Measurements from ENCODE around the gene CAPRIN1. TPM values are rescaled to one million over a fixed set of nuclear protein-coding genes. Genes with fewer than 3 reads are reported as not detected.
"Not testable (repeated sequence)": the region's sequence is repeated elsewhere in the genome, so short reads cannot be mapped to it uniquely, and the experiment has no call there.

The CAPRIN1 gene
- total and polyA plus RNA-seq, 4 donors: 65.6 to 285 (median 119) TPM

- no peak overlapping the region for H3K4me3 ChIP-seq
- no peaks in the 10 kb centered on the region for H3K27me3 ChIP-seq (ENCODE audit: control insufficient read depth in 3 of 3, insufficient read depth in 3 of 3, low read length in 2 of 3)
- H3K9ac ChIP-seq (ENCODE audit: insufficient read depth in 1 of 2, low read length in 2 of 2): no peak overlapping the region
- H3K9me3 ChIP-seq (ENCODE audit: control insufficient read depth in 4 of 4, insufficient read depth in 3 of 4, low read length in 3 of 4): no peaks in the 10 kb centered on the region
- TF ChIP-seq, protein P1, sequence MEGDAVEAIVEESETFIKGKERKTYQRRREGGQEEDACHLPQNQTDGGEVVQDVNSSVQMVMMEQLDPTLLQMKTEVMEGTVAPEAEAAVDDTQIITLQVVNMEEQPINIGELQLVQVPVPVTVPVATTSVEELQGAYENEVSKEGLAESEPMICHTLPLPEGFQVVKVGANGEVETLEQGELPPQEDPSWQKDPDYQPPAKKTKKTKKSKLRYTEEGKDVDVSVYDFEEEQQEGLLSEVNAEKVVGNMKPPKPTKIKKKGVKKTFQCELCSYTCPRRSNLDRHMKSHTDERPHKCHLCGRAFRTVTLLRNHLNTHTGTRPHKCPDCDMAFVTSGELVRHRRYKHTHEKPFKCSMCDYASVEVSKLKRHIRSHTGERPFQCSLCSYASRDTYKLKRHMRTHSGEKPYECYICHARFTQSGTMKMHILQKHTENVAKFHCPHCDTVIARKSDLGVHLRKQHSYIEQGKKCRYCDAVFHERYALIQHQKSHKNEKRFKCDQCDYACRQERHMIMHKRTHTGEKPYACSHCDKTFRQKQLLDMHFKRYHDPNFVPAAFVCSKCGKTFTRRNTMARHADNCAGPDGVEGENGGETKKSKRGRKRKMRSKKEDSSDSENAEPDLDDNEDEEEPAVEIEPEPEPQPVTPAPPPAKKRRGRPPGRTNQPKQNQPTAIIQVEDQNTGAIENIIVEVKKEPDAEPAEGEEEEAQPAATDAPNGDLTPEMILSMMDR (IDR thresholded peaks at IDR 0.05; ENCODE audit: control extremely low read depth, extremely low read depth): no peak
- H3K4me1 ChIP-seq (ENCODE audit: control insufficient read depth in 5 of 5, insufficient read depth in 5 of 5, low read length in 5 of 5): no peaks in the 10 kb centered on the region
- ATAC-seq (ENCODE audit: insufficient read depth, low FRiP score) (no peak), DNase-seq (no peak)
- 82 to 89% methylated on average over 2 of the region's 2 CpGs for WGBS, 2 donors
- no peak overlapping the region for H3K27ac ChIP-seq (ENCODE audit: low read depth in 1 of 2, low read length in 1 of 2)
- H3K36me3 ChIP-seq (ENCODE audit: control insufficient read depth in 4 of 4, insufficient read depth in 4 of 4, low read length in 4 of 4): peaks cover 33 to 64% (median 46%) of the 10 kb centered on the region in 4 donors
Observed at GRCh38 chr11:34084637-34085036, 33.1 kb downstream of the CAPRIN1 start.

DNA sequence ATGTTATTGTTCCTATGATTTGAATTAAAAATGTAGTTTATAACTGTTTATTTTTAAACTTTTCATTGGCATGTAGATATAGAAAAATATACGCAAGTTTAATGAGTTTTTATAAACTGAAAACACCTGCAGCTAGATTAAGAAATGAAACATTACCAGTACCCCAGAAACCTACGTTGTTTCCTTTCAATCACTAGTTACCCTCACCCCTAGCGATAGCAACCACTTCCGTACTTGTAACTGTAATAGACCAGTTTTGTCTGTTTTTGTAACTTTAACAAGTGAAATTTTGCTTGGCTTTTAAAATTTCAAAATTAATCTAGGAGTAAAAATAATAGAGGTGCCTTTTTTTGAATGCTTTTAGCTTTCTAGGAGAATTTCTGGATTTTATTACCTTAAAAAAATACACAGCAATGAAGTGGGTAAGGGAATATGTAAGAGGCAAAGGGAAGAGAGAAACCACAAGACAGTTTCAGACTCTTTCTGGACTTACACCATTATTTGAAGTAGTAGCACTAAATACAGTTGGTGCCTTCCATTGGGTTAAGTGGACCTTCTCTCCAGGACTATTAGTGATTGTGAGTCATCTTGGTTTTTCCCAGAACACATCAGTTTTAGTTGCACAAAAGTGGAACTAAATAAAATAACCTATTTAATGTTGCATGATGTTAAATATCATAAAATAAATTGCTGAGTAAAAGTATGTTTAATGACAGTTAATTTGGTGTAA lies 35.2 kb downstream of the CAPRIN1 start:
- H3K27ac ChIP-seq (ENCODE audit: low read depth in 1 of 2, low read length in 1 of 2): no peak overlapping the region

GRCh38 chr11:34091825-34092224 lies 40.3 kb downstream of the CAPRIN1 start:
- TF ChIP-seq, protein P1 (IDR thresholded peaks at IDR 0.05; ENCODE audit: control extremely low read depth, extremely low read depth): no peak
- Histone ChIP-seq H3K4me1 (ENCODE audit: control insufficient read depth in 5 of 5, insufficient read depth in 5 of 5, low read length in 5 of 5) (peaks cover 0 to 2% (median 0%) of the 10 kb centered on the region in 5 donors), H3K9ac (ENCODE audit: insufficient read depth in 1 of 2, low read length in 2 of 2) (no peak overlapping the region), H3K9me3 (ENCODE audit: control insufficient read depth in 4 of 4, insufficient read depth in 3 of 4, low read length in 3 of 4) (no peaks in the 10 kb centered on the region), H3K27me3 (ENCODE audit: control insufficient read depth in 3 of 3, insufficient read depth in 3 of 3, low read length in 2 of 3) (no peaks in the 10 kb centered on the region), H3K36me3 (ENCODE audit: control insufficient read depth in 4 of 4, insufficient read depth in 4 of 4, low read length in 4 of 4) (peaks cover 33 to 73% (median 54%) of the 10 kb centered on the region in 4 donors), H3K4me3 (no peak overlapping the region), H3K27ac (ENCODE audit: low read depth in 1 of 2, low read length in 1 of 2) (no peak overlapping the region)
- 89 to 90% methylated on average over 1 of the region's 1 CpG for WGBS, 2 donors
- ATAC-seq (ENCODE audit: insufficient read depth, low FRiP score): no peak
- DNase-seq: no peak

More for the DNA sequence above, 35.2 kb downstream of the CAPRIN1 start:
- ATAC-seq (ENCODE audit: insufficient read depth, low FRiP score): no peak
- DNase-seq: no peak
- peaks cover 34 to 71% (median 49%) of the 10 kb centered on the region in 4 donors for H3K36me3 ChIP-seq (ENCODE audit: control insufficient read depth in 4 of 4, insufficient read depth in 4 of 4, low read length in 4 of 4)
- H3K4me1 ChIP-seq (ENCODE audit: control insufficient read depth in 5 of 5, insufficient read depth in 5 of 5, low read length in 5 of 5): no peaks in the 10 kb centered on the region
- TF ChIP-seq, protein P1 (IDR thresholded peaks at IDR 0.05; ENCODE audit: control extremely low read depth, extremely low read depth): no peak
- H3K27me3 ChIP-seq (ENCODE audit: control insufficient read depth in 3 of 3, insufficient read depth in 3 of 3, low read length in 2 of 3): no peaks in the 10 kb centered on the region
- no peak overlapping the region for H3K9ac ChIP-seq (ENCODE audit: insufficient read depth in 1 of 2, low read length in 2 of 2)
- no peaks in the 10 kb centered on the region for H3K9me3 ChIP-seq (ENCODE audit: control insufficient read depth in 4 of 4, insufficient read depth in 3 of 4, low read length in 3 of 4)
- no peak overlapping the region for H3K4me3 ChIP-seq
- 74 to 83% methylated on average over 4 of the region's 4 CpGs for whole genome bisulfite sequencing, 2 donors

GRCh38 chr11:34094900-34095299 lies 43.4 kb downstream of the CAPRIN1 start:
- 97 to 98% methylated on average over 2 of the region's 2 CpGs for WGBS, 2 donors
- DNase-seq; ATAC-seq (ENCODE audit: insufficient read depth, low FRiP score); H3K4me3 ChIP-seq; H3K4me1 ChIP-seq (ENCODE audit: control insufficient read depth in 5 of 5, insufficient read depth in 5 of 5, low read length in 5 of 5); H3K27me3 ChIP-seq (ENCODE audit: control insufficient read depth in 3 of 3, insufficient read depth in 3 of 3, low read length in 2 of 3); H3K9me3 ChIP-seq (ENCODE audit: control insufficient read depth in 4 of 4, insufficient read depth in 3 of 4, low read length in 3 of 4); H3K27ac ChIP-seq (ENCODE audit: low read depth in 1 of 2, low read length in 1 of 2); H3K9ac ChIP-seq (ENCODE audit: insufficient read depth in 1 of 2, low read length in 2 of 2): not testable (repeated sequence)
- H3K36me3 ChIP-seq (ENCODE audit: control insufficient read depth in 4 of 4, insufficient read depth in 4 of 4, low read length in 4 of 4): peaks cover 38 to 80% (median 61%) of the 10 kb centered on the region in 4 donors
